HG02623 (cell line): ENCODE results near the gene REEP6.
"Not testable (repeated sequence)": the region's sequence is repeated elsewhere in the genome, so short reads cannot be mapped to it uniquely, and the experiment has no call there.

Source experiments
- ATAC-seq: cut with Tn5 transposase; IDR thresholded peaks from one replicate; pipeline ENCODE4 v1.9.1; 2021; ENCODE audit warnings: moderate library complexity; ENCODE audit not compliant: unreplicated experiment

Gene REEP6

DNA sequence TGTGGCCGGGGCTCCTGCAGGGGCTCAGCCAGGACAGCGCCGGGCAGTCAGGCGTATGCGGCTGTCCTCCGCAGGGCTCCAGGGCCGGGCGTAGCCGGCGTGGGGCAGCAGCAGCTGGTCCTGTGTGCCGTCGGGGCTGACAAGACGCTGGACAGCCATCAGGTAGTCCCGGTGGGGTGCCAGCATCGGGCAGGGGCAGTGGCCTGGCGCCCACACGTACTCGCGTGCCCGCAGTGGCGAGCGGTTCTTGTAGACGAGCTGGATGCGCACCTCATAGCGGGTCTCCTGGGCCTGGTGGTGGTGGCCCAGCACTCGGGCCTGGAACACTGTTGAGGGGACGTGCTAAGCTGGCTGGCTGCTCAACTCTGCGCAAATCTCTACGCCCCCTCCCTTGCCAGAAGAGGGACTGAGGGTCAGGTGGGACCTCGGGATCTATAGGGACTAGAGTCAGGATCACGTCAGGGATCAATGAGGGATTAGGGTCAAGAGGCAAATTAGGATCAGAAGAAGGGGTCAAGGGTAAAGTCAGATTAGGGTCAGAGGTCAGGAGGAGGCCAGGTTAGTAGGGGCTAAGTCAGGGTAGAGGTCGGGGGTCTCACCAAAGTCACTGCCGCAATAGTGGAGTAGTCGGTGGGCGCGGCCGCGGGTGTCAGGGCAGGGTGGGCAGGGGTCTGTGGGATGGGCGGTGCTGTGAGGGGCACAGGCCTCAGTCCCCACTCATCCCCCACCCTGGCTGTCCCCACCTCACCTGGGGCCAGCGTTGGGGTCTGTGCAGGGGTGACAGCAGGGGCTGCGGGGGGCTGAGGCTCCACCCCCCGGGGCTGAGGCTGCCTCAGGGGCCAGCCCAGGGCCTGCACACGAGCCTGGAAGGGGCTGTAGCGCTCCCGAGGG lies 15.3 kb downstream of the REEP6 start:
- no peak for ATAC-seq

DNA sequence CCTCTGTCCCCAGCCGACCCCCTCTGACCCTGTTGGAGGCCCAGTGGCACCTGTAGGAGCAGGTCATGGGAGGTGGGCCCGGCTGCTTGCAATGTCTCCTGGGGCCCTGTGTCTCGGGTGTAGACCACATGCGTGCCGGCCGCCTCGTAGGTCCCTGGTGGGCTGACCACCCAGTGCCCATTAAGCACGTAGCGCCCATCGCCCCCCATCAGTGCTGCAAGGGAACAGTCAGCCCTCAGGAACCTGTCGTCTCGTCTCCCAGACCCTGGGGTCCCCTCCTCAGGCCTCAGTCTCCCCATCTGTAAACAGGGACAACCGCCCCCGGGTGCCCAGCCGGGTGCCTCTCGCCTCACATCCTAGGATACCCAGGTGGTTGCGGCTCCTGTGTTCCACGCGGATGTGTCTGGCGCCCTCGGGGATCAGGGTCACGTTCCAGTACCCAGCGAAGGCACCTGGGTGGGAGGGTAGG lies 16.2 kb downstream of the REEP6 start:
- ATAC-seq = no peak

DNA sequence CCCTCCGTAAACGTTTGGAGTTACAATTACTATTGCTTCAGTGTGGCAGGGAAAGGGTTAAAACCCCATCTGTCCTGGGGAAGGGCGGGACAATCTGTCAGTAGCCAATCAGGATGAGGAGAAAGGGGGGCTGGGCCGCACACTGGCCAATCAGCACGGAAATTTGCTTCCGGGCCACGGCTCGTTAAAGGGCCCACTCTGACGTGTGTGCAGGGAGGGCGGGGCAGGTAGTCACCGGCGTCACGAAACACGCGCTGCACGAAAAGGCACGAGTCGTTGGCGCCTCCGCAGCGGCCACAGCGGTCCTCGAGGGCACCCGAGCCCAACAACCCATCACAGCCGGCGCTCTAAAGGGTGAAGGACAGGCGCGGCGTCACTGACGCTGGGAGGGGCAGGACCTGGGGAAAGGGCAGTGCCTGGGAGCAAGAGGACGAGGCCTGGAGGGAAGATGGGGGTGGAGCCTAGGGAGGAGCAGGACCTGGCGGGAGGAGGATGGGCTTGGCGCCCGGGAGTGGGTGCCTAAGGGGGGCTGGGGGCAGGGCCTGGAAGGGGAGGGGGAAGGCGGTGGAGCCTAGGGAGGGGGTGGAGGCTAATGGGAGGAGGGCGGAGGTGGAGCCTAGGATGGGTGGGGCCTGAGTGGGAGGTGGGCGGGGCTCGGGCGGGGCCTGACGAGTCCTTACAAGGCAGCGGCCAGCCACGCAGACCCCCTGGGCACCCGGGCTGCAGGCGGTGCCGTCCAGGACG lies 17.0 kb downstream of the REEP6 start:
- ATAC-seq = no peak

DNA sequence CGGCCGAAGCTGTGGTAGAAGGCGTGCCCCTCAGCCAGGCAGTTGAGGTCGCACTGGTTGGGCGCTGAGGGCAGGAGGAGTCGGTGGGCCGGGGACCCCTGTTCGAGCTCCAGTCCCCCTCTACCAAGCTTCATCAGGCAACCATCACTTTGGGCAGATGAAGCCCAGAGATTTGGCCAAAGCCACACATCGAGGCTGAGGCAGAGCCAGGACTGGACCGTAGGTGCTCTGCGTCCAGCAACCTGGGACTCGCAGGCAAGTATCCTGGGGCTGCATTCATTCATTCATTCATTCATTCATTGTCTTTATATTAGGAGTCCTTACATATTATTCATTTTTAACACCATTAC lies 17.5 kb downstream of the REEP6 start:
- no peak for ATAC-seq

DNA sequence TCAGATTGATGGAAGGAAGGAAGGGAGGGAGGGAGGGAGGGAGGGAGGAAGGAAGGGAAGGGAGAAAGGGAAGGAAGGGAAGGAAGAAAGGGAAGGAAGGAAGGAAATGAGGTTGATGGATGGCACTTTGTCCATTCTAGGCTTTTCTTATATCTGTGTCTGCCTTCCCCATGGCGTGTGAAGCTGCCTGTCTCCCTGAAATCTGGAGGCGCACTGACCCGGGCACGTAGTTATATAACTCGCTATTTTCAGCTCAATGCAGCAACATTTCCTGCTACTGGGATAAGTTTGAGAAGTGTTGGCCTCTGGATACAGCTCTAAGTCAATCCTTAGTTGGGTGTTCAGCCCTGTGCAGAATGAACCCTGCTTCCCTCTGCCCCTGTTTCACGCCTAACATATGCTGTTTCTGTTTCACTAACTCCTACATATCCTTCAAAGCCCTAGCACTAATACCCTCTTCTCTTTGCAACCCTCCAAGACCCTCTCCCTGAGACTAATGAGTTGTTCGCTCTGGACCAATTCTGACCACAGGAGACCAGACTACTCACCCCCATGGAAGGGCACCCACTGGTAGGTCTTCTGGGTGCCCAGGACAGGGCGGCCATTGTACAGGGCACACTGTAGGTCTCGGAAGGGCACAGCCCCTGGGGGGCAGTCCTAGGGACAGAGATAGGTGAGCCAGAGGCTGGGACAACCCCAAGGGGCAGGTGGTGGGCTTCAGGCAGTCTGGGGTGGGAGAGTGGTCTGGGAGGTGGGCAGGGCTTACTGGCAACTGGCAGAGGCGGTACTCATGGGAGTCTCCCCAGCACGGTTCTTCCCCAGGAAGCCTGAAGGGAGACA lies 18.8 kb downstream of the REEP6 start:
- ATAC-seq = no peak

DNA sequence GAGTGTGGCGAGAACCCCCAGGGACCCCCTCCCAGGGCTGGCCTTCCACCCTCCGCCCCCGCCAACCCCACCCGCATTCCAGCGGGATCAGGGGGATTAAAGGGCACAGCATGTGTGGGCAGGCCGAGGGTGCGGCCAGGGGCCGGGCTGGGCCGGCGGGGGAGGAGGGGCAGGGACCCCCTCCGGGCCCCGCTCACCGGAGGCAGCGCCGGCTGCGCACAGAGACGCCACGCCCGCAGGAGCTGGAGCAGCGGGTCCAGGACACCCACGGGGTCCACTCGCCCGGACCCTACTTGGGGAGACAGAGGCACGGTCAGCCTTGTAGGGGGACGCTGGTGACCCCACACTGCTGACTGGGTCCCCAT lies 19.4 kb downstream of the REEP6 start:
- no peak for ATAC-seq

DNA sequence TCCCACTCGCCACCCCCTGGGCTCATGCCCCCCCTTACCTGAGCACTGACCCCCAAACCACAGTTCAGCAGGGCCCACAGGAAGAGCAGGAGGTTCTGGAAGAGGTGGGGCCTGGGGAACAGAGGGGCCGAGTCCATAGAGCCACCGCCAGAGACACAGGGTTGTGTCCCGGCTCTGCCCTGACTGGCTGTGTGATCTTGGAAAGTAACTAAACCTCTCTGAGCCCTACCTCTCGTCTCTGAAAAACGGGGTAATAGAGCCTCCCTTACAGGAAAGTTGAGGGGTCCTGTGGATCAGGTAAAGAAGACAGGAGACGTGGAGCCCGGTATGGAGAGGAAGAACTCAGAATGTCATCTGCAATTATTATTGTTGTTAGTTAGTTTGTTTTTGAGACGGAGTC lies 19.8 kb downstream of the REEP6 start:
- ATAC-seq = no peak

DNA sequence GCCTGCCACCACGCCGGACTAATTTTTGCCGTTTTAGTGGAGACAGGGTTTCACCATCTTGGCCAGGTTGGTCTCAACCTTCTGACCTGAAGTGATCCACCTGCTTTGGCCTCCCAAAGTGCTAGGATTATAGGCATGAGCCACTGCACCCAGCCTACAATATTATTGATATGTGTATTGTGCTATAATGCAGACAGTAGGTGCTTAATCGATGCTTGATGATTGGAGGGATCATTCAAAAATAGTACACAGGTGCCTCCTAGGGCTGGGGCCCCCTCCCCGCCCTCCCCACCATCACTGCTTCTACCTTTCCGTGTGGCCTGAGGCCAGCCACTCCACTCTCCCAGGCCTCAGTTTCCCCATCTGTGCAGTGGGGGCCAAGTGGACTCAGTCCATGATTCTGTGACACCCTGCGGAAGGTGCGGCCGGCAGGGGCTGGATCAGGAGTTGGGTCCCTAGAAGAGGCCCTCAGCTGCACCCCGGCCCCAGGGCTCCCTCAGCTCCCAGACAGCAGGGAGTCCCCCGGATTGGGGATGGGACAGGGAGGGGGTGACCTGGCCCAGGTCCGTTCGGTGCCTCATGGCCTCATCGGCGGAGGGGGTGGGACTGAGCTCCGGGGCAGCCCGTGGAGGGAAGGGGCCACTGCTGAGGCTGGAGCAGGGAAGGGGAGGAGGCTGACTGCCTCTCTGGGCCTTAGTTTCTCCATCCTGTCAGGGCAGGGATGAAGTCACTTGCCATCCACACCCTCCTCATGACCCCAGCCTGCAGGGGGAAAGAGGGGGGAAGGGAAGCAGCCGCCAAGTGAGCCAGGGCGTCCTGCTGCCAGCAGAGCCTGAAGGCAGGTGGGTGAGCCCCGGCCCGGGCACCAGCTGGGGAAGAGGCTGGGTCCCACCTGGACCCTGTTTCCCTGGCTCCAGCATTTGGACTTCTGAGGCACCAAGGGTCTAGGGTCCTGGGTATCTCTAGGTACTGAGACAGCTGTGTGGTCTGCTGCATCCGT lies 20.6 kb downstream of the REEP6 start:
- no peak for ATAC-seq

DNA sequence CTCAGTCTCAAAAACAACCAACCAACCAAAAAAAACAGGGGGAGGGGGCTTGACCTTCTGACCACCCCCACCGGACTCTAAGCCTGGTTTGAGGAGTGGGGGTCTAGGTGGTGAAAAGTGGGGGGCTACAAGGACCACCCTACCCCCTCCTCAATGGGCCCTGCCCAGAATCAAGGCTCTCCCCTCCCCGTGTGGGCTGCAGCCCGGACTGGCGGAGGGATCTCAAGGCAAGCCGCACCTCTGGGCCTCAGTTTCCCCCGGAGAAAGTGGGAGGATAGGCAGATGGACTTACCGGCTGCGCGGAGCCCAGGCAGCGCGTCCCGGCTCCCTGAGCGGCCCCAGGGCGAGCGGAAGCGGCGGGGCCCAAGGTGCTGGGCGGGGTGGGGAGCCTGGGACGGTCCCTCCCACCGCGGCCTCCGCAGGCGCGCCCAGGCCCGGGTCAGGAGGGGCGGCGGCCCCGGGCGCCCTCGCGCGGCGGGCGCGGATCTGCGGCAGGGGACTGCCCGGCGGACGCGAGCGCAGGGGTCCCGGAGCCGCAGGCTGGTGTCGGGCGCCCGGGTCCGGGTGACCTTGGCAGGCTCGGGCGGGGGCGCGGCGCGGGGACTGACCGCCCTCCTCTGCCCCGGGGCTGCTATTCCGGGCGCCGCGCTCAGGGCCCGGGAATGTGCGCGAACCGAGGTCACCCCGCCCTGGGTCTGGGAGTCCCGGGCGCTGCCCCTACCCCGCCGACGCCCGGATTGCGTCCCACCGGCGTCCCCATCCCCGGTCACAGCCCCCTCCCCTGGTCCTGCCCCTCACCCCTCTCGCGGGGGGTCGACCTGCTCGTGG lies 21.9 kb downstream of the REEP6 start, which contains the start of gene ADAMTSL5:
Gene ADAMTSL5 (minus strand): TSS at position 349 of the 828 bp plus-strand sequence. CDS start 2,076 bp downstream, outside the sequence.
- ATAC-seq = no peak

DNA sequence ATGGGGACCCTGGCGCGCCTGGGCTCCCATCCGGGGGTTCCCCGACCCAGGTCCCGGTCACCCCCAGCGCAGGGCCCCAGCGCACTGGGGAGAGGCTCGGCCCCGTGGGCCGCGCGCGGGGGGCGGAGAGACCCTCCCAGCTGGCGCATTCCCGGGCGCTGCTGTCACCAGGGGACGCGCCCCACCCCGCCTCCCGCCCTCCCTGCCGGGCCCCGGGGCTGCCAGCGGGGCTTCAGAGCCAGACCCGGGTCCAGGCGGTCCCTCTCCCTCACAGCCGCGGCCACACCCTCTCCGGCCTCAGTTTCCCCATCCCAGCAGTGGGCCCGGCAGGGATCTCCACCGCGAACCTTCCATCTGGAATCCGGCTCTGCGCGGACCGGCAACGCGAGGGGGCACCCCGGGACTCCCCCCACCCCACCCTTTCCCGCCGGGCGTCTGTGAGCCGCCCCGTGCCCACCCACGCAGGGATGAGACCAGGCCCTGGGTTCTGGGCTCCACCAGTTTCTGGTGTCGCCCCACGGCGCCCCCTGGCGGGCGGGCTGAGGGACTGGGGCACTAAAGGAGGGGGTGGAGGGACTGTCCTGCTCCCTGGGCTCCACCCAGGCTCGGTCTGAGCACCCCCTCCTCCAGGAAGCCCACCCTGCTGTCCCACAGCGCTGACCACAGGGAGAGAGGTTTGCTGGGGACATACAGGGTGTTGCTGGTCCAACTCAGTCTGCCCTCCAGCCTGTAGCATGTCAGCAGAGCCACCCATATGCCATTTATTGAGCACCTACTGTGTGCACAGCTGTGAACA lies 22.7 kb downstream of the REEP6 start:
- no peak for ATAC-seq

DNA sequence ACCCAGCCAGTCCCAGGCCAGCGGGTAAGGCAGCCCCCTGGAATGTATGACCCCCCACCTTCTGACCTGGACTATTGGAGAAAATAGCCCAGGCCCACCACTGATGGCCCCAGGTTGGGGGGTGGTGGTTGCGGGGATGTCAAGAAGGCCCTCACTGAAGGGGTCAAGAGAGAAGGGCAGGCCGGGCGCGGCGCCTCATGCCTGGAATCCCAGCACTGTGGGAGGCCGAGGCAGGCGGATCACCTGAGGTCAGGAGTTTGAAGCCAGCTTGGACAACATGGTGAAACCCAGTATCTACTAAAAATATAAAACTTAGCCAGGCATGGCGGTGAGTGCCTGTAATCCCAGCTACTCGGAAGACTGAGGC lies 23.3 kb downstream of the REEP6 start:
- no peak for ATAC-seq

DNA sequence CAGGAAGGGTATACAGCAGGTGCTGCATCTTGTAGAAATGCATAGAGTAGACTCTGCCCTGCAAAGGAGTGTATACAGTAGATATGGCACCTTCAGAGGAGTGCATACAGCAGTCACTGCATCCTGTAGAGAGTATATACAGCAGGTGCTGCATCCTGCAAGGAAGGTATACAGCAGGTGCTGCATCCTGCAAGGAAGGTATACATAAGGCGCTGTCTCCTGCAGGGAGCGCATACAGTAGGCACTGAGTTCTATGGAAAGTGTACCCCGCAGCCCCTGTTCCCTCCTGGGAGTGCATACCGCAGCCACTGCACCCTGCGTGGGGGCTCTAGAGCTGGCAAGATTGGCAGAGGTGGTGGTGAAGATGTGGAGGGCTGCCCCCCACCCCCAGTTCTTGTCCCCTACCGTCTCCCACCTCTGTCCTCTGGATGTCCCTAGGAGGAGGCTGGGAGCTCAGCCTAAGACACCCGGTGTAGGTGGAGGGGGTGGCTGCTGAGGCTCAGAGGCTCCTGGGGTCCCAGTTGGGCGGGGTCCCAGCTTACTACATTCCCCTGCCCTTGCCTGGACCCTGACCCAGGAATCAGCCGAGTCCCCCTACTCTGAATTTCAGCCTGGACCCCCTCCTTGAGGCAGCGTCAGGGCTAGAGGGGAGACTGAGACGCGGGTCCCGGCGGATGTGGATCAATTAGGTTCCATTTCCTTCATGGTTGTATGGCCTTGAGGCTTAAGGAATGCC lies 24.2 kb downstream of the REEP6 start:
- no peak for ATAC-seq

DNA sequence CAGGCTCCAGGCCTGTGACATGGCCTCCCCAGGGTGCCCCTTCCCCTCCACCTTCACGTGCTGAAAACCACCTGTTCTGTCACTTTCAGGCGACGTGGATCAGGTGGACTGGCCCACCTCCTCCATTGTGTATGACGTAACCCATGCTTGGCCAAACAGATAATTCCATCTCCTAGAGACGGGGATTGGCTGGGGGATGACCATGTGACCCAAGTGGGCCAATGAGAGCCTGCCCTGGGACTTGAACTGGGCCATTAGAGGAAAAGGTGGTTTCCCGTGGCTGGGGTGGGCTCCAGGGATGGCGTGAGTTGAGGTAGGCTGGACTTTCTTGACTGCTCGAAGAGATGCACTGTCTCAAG lies 25.4 kb downstream of the REEP6 start:
- ATAC-seq = no peak

DNA sequence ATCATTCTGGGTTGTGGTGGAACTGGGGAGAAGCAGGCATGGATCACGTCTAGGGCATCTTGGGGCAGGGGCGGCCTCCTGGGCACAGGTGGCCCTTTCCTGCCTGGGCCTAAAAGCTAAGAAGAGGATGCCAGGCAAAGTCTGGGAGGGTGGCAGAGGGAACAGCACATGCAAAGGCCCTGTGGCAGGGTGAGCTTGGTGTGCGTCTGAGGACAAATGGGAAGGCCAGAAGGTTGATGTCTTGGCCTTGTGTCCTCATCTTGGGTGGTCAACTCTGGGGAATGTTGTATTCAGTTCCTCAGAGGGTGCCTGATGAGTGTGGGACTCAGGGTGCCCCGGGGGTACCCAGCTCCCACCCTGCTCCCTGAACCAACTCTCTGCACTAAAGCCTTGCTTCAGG lies 27.5 kb downstream of the REEP6 start:
- no peak for ATAC-seq

DNA sequence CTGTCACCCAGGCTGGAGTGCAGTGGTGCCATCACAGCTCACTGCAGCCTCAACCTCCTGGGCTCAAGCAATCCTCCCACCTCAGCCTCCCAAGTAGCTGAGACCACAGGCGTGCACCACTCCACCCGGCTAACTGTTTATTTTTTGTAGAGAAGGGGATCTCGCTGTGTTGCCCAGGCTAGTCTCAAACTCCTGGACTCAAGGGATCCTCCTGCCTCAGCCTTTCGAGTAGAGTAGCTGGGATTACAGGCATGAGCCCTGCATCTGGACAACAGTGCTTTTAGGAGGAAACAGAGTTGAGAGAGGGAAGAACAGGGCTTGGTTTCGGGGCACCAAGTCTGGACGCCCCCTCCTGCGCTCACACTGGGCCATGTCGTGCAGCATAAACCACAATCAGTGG lies 28.8 kb downstream of the REEP6 start:
- not testable (repeated sequence) for ATAC-seq

DNA sequence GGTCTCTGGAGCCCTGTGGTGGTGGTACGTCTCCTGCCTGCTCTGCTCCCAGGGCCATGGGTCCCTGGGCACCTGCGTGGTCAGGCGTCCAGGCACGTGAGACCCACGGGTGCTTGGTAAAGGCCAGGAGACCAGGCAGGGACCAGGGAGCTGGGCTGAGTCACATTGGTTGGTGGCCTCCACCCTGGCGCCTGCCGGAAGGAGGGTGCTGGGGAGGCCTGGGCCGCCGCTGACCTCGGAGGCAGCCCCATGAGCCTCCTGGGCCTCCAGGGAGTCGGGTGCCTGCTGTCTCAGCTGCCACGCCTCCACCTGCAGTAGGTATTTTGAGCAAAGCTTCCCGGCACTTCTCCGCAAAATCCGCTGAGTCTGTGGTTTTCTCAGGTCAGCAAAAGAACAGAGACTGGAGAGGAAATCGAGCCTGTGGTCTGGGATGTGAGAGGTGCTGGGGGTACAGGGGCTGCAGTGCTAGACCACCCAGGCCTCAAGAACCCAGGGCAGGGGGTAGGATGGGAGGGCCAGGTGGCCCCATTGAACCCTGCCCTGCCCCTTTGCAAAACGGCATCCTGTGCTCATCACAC lies 29.3 kb downstream of the REEP6 start:
- ATAC-seq = no peak

DNA sequence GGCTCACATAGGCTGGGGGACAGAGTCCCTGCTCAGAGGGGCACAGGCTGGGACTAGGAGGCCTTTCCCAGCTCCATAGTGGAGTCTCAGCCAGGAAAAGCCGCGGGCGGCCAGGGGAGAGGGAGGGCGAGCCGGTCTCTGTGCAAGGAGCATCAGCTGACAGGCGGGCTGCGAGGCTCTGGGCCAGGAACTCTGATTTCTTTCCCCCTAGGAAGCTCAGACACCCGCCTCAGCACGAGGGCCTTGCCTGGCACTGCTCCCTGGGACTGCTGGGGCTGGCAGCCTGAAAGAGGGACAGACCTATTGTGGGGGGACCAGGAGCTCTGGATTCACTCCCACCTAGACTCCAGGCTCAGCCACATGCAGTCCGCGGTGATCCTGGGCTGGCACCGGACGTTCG lies 30.7 kb downstream of the REEP6 start:
- ATAC-seq = no peak

DNA sequence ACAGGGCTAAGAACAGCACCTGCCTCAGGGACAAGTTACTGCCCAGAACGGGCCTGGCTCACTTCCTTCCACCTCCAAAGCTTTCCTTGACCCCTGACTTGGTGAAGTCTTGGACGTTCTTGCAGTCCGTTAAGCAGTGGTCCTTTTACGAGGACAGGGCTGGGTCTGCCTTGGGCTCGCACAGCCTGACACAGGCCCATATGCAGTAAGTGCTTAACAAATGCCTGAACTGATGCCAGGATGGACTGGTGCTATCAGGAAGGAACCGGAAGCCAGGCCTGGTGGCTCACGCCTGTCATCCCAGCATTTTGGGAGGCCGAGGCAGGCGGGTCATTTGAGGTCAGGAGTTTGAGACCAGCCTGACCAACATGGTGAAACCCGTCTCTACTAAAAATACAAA lies 31.1 kb downstream of the REEP6 start:
- ATAC-seq = no peak
